SW480 (cell line): Measurements from ENCODE around the gene TMEM164.

Experiments used
- DNase-seq: peaks from one replicate; pipeline ENCODE4 v3.0.0-alpha.2; 2016; ENCODE audit warnings: low spot score

Gene TMEM164

GRCh38 chrX:110003167-110004156, 548 bp downstream of the TMEM164 start:
- peak; percentile 38 for DNase-seq

- DNase-seq = peak; percentile 45
These were observed 1.3 kb downstream of the TMEM164 start for GRCh38 chrX:110004215-110004614.

DNA sequence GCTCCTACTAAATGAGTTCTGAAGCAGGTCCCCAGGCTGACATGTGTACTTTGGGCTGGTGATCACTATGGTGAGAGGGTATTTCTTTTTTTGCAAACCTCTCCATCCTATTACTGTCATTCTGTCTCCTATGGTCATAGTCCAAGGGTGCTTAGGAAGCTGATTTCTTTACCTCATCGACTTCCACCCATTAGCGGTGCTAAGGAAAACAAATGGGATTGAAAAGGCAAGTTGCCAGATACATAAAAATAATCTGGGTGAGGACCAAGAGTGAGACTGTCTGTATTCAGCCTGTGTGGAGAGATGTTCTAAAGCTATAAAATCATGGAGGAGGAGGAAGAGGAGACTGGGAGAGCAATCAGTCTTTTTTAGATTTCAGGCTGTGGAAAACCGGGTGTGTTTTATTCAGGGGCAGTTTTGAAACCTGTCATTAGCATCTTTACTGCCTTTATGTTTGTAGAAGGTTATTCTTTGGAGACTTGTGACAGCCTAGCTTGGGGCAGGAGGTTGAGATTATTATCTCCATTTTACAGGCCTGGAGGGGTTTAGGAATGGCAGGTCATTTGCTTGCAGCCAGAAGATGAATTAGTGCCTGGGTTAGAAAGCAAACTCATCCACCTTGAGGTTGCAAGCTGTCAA, 1.9 kb downstream of the TMEM164 start:
- DNase-seq = no peak

DNA sequence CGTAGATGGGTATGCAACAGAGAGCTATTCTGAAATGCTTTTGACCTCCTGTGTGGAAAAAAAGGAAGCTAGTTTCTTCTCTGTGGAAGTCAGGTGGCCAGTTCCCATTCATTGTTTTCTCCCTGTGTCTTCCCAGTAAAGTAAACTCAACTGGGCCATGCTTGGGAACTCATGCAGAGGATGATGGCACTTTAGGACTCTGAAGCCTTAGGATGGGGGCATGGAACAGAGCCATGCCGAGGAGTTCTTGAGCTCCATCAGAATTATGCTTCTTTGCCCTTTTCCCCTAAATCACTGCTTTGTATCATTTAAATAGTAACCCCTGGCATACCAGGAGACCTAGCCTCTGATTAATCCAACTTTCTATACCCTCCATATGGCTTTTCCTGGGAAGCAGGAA, 3.2 kb downstream of the TMEM164 start:
- DNase-seq = no peak

DNA sequence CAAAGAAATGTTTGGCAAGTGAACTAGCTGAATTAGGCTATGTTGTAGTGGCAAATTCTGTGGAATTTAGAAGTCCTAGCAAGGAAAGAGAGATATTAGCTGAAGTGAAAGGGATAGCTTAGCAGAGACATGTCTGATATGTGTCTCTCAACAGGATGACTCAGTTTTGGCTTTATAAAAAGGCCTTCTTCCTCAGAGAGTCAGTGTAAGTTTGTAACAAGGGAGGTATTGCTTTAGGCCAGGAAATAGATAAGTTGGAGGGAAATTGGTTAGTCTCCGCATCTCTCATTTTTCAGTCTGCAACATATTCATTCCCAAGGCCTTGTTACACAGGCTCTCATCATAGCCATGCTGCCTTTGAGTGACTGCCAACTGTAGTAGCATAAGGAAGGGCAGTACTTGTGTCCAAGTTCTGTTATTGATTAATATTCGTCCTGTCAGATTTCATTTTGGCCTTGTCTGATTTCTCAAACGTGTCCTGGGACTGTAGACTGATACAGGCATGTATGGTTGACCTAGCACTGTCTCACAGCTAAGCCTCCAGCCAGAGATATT, 4.0 kb downstream of the TMEM164 start:
- no peak for DNase-seq

- DNase-seq = no peak
These were observed 5.2 kb downstream of the TMEM164 start for GRCh38 chrX:110008011-110008635.

- DNase-seq = no peak
These were observed 10.0 kb downstream of the TMEM164 start for GRCh38 chrX:110012818-110013485.

- DNase-seq = no peak
These were observed 11.1 kb downstream of the TMEM164 start for GRCh38 chrX:110013968-110014367.

DNA sequence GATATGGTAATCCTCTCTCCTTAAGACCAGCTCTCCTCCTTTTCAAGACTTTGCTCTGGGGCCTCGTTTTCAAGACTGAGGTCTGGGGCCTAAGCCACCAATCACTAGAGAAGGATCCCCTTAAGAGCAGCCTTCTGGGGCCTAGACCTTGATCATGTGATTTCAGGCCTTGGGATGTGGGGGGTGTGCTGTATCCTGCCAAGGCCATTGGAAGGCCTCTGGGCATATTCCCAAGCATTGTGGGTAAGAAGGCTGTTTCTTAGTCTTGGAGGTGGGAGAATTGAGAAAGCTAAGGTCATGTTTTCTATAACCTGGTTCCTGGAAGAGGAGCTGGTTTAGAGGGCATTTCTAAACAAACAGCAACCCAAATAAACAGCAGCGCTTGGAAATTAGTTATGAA, 12.1 kb downstream of the TMEM164 start:
- no peak for DNase-seq

DNA sequence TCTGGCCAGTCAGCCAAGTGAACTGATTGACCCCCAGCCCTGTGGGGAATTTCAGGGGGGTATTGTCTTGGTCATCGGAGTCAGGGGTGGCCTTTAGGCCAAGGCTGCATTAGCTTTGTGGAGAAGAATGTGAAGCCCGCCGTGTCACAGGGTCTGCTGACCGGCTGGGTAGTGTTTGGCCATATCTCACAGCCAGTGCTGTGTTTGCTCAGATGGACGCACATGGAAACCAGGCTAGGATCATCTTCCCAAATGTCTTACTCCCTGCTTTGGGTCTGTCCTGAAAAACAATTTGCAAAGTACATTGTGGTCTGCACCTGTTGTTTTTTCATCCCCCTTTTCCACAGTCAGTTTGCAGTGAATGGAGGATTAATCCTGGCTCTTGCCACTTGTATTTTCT, 13.0 kb downstream of the TMEM164 start:
- no peak for DNase-seq

- no peak for DNase-seq
These were observed 17.6 kb downstream of the TMEM164 start for GRCh38 chrX:110020536-110020935.

GRCh38 chrX:110021258-110022022, 18.5 kb downstream of the TMEM164 start:
- no peak for DNase-seq

GRCh38 chrX:110022599-110023448, 19.9 kb downstream of the TMEM164 start:
- peak; percentile 16 for DNase-seq

DNA sequence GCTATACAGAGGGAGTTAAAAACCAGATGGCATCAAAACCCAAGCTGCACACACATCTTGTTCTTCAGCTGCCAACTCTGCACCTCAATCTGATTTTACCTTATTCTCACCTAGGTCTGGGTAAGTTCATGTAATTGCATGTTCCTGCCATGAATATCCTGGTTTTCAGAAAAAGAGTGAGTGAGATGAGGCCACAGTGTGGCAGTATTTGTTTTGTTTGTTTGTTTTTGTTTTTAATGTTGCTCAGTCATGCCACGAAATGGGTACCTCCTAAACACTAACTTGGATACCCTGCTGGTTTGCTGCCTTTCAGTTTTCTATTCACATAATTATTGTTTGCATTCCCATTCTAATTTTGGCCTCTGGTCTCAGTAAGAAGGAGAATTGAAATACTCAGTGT, 22.5 kb downstream of the TMEM164 start:
- no peak for DNase-seq

DNA sequence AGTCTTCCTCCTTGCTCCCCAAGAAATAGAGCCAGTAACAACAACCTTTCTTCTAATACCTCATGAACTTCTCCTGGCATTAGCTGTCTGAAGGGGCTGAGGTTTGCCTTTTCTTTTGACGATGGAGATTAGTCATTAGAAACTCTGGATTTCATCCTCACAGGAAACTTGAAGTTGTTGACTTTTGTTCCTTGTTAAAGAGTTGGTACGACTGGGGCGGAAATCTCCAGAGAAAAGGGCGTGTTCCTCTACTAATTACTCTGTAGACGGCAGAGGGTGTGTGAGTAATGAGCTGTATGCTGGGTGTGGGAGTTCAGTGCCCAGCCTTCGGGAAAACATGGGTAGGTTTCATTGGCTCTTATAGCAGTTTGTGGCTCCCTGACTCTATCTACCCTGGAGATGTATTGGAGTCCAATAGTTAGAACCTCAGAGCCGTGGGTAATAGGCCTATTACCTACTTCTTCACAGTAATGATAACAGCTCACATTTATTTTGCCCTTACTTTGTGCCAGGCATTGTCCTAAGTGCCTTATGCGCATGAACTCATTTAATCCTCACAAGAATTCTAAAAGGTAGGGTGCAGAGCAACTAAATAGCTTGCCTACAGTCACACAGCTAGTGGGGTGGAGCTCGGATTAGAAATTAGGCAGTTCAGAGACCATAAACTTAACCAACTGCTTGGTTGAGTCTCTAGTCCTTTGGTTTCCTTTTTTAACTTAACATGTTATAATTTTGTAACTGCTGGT, 23.4 kb downstream of the TMEM164 start:
- peak; percentile 14 for DNase-seq

DNA sequence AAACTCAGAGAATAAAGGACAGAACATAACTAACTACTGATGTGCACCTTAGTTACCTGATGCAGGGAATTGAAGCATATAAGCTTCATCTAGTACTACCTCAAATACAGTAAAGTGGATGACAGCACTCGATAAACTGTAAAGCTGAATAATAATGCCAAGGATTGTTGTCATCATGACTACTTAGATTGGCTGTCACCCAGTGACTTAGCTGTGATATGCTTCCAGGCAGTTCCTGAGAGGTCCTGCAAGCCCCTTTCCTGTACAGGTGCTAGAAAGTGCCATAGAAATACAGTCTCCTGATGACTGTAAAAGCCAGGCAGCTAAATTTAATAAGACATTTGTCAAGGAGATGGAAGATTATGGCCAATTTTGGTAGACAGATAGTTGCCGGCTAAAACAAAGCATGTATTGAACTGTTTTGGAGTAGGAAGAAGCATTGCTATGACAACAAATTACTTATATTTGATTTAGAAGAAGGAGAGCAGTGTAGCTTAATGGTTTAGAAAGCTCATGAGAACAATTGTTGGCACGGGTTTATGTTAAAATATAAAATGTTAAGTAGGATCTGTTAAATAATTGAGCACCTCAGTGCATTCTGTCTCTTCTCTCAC, 29.7 kb downstream of the TMEM164 start:
- no peak for DNase-seq

GRCh38 chrX:110034036-110034435, 31.1 kb downstream of the TMEM164 start:
- DNase-seq = no peak

- DNase-seq = no peak
These were observed 33.5 kb downstream of the TMEM164 start for GRCh38 chrX:110036162-110037033.
